GM18873 (cell line): ENCODE measurements around the gene MRRF.
"Not testable (repeated sequence)": the region's sequence is repeated elsewhere in the genome, so short reads cannot be mapped to it uniquely, and the experiment has no call there.

Experiments
- ATAC-seq: cut with Tn5 transposase; IDR thresholded peaks from one replicate; pipeline ENCODE4 v1.9.1; 2021; ENCODE audit warnings: mild to moderate bottlenecking, moderate library complexity, moderate number of reproducible peaks; ENCODE audit not compliant: unreplicated experiment, low FRiP score

MRRF gene

GRCh38 chr9:122327175-122327574, 62.5 kb downstream of the MRRF start:
- ATAC-seq = no peak

GRCh38 chr9:122329597-122329996, 64.9 kb downstream of the MRRF start:
- no peak for ATAC-seq

GRCh38 chr9:122330466-122330865, 65.8 kb downstream of the MRRF start:
- ATAC-seq = not testable (repeated sequence)

GRCh38 chr9:122331523-122331927, 66.8 kb downstream of the MRRF start:
- ATAC-seq = no peak

DNA sequence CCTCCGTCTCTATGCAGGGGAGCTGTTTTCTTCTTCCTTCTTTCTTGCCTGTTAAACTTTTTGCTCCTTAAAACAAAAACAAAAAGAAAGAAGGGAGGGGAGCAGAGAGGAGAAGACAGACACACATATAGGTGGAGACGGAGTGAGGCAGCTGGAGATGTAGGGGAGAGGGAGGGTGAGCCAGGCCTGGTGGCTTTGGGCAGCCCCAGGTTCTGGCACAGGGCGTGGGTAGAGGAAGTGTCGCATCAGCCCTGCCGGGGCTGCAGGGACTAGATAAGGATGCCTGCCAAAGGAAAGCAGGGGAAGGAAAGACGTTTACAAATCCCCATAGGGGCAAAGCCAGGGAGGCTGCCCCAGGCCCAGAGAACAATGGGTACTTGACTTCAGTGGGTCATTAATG, 67.4 kb downstream of the MRRF start:
- ATAC-seq = no peak

DNA sequence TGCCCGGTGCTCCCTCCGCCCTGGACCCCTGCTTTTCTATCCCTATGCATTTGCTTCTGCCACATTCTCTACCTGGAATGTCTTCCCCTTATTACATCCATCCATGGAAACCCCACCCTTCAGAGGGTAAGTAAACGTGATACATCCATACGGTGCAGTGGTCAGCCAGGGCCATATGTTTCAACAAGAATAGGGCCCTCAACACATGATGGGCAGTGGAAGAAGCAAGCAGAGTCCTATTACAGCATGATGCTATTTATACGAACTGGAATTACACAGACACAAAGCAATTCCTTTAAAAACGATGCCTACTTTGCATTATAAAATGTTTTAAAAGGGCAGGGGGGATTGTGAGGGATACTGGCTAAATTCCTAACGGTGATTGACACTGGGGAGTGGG, 68.0 kb downstream of the MRRF start:
- no peak for ATAC-seq

- ATAC-seq = no peak
Observed at GRCh38 chr9:122333169-122333808, 68.6 kb downstream of the MRRF start.

GRCh38 chr9:122334916-122335315, 70.2 kb downstream of the MRRF start:
- no peak for ATAC-seq

GRCh38 chr9:122336189-122336588, 71.5 kb downstream of the MRRF start:
- ATAC-seq = no peak

GRCh38 chr9:122336866-122337555, 72.3 kb downstream of the MRRF start:
- ATAC-seq = no peak

DNA sequence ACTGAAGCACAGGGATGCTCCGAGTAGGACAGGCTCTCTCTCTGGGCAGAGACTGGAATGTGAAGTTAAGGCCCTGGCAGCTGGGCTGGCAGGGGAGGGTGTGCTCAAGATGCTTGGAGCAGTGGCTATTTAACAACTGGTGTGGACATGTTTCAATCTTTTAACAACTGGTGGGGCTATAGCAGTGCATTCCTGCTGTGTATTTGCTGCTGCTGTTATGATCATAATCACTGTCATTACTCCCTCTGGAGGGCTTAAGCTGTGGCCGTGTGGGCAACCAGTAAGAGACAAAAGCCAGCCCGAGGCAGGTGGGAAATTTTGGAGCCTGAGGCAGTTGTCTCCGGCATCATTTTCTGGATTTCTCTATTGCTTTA, 72.9 kb downstream of the MRRF start:
- no peak for ATAC-seq

DNA sequence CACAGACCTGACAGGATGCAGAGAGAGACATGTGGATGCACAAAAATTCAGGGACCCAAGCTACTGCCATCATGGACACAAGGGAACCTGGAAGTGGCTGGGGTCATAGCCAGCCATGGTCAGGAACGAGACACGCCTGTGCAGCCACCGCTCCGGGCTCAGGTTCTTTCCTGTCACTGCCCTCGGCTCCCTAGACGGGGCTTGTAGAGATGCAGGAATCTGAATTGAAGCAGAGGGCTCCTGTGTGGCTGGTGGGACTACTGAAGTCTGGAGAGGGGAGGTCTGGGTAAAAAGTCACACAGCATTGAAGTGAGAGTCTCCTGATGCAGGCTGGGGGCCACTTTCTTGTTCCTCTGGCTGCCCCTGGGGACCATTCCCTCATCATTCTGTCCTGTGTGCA, 73.9 kb downstream of the MRRF start:
- ATAC-seq = no peak

DNA sequence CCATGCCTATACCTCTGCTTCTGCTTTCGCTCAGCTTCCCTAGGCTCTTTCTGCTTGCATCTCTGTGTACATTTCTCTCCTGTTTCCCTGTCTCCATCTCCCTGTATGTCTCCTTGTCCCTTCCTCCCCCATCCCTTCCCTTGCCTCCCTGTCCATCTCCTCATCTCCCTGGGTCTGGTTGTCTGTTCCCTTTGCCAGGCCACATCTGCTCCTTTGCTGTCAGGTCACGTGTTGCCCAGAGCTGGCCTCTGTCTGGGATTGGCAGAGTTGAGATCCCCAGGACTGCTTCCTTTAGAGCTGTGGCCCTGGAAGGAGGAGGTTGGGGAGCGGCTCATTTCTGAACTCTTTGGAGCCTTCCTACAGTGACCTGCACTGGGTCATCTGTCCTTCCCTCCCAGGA, 74.3 kb downstream of the MRRF start:
- no peak for ATAC-seq

- no peak for ATAC-seq
Observed at GRCh38 chr9:122339579-122339978, 74.9 kb downstream of the MRRF start.

DNA sequence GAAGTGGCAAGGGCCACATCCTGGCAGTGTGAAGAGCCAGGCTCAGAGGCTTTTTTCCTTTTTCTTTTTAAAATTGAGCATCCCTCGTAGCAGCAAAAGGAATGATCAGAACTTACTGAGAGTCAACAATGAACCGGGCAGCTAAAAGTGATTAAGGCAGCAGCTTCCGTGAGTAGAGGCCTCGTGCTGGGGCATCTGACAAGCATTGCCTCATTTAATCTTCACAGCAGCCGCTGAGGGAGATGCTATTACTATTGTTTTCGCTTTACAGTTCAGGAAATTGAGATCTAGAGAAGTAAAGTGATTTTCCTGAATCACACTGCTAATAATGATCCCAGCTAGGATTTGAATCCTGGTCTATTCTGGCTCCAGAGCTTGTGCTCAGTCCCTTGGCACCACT, 75.5 kb downstream of the MRRF start:
- ATAC-seq = no peak

DNA sequence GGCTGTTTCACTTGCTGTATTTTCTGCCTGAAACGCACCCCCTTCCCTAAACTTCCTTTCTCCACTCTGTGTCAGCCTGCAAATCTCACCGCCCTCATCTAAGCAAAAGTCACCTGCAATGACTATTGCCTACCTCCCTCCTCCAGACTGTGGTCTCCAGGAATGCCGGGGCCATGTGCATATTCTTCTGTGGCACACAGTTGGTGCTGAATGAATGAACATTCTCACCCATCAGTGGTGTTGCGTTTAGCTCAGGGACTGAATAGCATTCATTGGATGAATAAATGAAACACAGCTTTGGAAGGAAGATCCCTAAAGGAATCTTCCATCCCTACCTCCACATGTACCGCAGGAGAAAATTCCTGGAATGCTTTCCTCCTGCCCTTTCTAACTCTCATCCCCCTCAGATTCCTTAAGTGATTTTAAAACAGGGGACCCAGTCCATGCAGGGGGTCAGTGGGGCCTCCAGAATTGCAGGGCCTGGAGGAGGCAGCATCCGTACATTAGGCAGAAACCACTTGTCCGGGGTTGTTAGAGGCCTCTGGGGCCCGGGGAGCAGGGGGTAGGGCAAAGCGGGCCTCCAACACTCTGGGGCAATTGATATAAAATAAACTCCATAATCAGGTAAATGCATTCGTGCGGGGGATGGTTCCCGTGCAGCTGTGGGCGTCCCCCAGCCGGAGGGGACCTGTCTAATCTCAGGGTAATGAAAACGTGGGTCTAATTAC, 77.8 kb downstream of the MRRF start:
- no peak for ATAC-seq

GRCh38 chr9:122346478-122347347, 82.0 kb downstream of the MRRF start:
- ATAC-seq = no peak

DNA sequence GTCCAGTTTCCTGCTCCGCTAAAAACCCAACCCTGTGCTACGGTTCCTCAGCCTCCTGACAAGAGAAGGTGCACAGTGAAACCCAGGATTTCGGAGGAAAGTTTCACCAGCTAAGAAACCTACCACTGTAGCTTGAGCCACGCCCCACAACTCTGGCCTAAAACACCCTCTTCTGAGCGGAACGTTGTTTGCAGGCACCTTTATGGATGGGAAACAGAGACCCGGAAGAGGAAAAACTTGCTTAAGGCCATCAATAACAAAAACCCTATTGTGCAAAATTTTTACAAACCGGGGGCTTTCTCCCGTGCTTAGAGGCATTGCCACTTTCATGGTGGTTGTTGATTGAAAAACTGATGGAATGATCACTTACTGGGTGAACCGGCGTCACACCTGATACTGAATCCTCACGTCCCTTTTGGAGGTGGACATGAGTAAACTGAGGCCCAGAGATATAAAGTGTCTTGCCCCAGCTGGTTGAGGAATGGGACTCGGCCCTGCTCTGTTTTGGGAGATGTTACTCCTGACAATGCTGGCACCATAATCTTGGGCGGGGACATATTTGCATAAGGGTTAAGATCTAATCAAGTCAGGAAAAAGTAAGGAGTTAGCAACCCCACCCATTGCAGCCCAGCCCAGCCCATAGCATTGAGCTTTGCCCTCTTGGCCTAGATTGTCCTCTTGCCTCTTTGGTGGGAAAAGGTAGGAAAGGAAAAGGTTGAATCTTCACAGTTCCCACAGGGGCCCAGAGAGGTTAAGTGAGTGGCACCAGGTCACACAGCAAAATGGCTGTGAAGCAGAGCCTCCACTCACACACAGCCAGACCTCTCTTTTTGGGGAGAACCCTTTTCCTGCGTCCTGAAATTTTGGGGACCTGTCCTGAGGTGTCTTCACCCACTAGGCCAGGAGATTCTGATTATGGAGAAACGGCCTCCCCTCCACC, 82.9 kb downstream of the MRRF start:
- ATAC-seq = no peak

- no peak for ATAC-seq
Observed at GRCh38 chr9:122348288-122348777, 83.7 kb downstream of the MRRF start.

- ATAC-seq = no peak
Observed at GRCh38 chr9:122348791-122349190, 84.1 kb downstream of the MRRF start.
